Occipital lobe (tissue), 2 donors: Measurements from ENCODE around the gene PTBP1. TPM values are rescaled to one million over a fixed set of nuclear protein-coding genes. Genes with fewer than 3 reads are reported as not detected.

Experiments
- DNase-seq: peaks from one replicate; lab custom pipeline; 2025; lab: John Stamatoyannopoulos, UW
- total RNA-seq: library from RNA; depleted of rRNA; stranded (reverse); fragments of >200 nt; gene quantifications from one replicate; pipeline ENCODE4 v1.2.3, GENCODE V29; 2014

The PTBP1 gene
- total RNA-seq, 1 donor from 2014 or later = 33.5 TPM

DNA sequence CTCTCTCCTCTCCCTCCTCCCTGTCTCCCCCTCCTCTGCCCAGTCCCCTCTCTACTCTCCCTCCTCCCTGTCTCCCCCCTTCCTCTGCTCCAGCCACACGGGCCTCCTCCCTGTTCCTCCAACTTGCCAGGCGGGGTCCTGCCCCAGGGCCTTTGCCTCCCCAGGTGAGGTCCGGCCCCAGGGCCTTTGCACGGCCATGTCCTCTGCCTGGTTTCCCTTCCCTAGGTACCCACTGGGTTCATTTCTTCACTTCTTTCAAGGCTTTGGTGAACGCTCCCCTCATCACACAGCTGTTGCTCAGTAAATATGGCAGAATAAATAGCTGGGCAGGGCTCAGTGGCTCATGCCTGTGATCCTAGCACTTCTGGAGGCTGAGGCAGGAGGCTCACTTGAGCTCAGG lies 25.2 kb upstream of the PTBP1 start:
- no peak for DNase-seq

DNA sequence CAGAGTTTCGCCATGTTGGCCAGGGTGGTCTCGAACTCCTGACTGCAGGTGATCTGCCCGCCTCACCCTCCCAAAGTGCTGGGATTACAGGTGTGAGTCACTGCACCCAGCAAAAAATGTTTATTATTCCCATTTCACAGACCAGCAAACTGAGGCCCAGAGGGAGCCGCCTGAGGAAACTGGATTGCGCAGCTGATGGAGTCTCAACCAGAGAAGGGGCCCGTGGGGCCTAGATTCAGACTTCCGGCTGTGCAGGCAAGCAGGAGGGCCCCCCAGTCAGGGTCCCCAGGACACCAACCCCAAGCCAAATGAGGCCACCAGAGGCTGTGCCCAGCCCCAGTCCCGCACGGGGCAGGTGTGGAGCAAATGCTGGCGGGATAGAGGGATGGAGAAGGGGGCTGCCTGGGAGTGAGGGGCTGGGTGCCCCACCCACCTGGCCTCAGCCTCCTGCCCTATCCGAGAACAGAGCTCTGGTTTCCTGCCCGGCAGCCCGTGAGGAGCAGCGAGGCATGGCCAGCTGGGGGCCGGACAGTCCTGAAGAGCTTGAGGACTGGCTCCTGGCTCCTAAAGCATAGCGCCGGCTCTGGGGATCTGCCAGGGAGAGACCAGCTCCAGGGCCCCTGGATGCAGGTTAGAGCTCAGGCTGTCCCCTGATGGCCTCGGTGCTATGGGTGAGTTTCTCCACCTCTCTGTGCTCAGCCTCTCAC lies 24.4 kb upstream of the PTBP1 start:
- no peak for DNase-seq

DNA sequence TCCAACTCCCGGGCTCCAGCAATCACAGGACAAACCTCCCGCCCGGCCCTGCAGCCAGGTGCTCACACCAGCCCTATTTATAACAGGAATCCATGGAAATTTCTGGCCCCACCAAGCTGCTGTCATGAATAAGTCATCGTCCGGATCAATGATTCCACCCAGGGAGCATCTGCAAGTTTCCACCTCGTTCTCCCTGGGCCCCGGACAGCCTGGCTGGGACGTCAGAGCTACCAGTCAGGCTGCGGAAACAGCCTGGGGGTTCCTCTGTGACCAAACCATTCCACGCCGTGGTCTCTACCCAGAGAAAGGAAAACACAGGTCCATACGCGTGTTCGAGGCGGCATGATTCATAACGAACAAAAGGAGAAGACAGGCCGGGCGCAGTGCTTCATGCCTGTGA lies 20.7 kb upstream of the PTBP1 start:
- no peak for DNase-seq

GRCh38 chr19:778910-779653 lies 18.2 kb upstream of the PTBP1 start:
- DNase-seq = no peak

DNA sequence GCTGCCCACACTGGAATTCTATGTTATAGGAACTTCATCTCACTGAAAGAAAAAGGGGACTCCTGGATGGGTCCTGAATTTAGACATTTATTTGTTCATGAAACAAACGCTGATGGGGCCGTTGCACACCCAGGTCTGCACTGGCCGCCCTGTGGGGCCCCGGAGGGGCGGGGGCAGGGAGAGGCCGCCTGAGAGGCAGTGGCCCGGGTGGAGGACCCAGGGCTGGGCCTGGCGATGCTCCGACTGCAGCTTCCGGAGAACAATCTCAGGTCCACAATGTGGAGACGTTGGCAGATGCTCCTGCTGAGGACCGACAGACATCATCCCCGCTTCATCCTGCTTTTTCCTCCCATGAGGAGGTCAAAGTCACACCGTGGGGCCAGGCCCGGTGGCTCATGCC lies 16.3 kb upstream of the PTBP1 start:
- DNase-seq = no peak

- no peak for DNase-seq
Observed at GRCh38 chr19:781800-782184, 15.5 kb upstream of the PTBP1 start.

DNA sequence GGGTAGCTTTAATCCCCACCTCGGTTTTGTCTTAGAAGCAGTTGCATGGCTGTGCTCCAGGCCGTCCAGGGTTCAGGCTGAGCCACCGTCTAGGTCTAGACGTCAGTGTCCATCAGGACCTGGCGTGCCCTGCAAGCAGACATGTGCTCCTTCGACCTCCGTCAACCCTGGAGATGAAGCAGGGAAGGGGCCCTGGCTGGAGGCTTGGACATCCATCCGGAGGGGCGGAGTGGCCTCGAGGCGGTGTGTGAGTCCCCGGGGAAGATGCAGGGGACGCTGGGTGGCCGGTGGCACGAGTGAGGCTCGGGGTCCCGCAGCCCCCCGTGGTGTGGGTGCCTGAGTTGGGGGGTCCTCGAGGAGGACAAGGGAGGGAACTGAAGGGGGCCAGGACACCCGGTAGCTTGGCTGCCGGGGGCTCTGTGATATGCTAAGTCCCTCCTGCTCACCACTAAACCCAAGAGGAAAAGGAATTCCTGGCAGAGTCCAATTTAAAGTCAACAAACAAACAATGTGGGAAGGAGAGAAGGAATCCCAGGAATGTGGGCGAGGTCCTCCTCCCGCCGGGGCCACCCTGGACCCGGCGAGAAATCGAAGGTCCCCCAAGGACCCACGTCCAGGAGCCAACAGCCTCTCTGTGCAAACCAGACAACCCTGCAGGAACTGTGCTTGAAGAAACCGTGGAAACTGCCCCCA lies 14.9 kb upstream of the PTBP1 start:
- DNase-seq = no peak

- DNase-seq = no peak
Observed at GRCh38 chr19:782878-783668, 14.2 kb upstream of the PTBP1 start.

DNA sequence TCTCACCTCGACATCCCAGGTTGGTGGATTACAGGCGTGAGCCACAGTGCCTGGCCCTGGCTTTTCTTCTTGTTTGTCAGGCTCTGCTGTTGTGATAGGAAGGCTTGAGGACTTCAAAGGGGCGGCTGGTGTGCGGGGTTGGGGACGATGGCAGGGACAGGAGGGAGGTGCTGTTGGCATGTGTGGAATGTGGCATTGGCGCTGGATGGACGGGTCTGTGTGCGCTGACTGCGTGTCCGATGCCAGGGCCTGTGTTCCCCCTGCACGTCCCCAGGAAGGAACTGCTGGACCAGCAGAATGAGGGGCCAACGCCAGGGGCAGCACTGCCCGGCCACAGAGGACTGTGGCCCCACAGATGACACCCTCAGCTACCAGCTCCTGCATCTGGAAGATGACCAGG lies 12.7 kb upstream of the PTBP1 start:
- DNase-seq = no peak

DNA sequence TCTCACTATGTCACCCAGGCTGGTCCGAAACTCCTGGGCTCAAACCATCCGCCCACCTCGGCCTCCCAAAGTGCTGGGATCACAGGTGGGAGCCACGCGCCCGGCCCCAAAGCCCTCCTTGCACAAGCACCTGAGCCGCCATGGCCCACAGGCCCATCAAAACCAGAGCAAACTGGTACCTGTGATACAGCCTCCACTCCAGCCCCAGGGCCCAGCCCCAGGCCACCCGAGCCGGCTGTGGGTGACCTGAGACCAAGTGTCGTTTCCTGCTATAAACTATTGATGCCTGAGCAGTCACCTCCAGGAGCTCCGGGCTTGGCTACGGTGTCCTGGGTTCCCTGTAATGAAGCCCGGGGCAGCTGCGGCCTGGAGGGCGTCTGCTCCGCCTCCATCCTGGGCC lies 9.7 kb upstream of the PTBP1 start:
- DNase-seq = no peak

DNA sequence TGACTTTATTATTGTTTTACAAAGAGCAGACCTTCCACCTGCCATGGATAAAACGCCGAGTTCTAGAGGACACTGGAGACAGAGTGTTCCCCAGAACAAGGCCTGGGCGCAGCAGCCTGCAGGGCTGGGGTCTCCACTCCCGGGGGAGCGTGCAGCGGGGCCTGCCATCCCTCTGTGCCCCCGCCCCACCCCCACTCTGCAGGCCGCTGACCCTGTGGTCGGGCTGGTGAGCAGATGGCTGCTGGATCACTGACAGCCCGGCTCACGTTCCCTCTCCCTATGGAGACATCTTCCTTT lies 8.6 kb upstream of the PTBP1 start:
- DNase-seq = no peak

DNA sequence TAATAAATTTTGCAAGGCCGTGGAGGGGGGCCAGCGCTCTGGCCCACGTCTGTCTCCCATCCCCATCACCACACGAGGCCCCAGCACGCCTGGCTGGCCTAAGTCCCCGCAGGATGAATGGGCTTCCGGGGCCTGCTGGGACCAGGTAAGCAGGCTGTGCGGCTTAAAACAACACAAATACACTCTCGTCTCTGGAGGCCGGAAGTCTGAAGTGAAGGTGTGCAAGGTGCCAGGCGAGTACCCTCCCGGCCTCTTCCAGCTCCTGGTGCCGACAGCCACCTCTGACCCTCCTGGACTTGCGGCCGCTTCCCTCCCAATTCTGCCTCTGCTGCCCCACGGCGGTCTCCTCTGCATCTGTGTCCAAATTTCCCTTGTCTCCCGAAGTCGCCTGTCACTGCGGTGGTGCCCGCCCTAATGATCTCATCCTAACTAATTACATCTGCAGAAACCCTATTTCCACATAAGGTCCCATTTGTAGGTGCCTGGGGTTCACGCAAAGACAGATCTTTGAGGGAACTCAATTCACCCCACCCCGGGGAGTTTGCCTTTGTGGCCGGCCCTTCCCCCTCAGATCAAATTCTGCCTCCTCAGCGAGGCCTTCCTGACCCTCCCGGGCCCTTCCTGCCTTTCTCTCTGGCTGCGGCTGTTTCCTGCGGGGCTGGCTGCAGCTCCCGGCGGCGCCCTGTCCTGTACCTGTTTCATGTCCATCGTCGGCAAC lies 8.1 kb upstream of the PTBP1 start:
- no peak for DNase-seq

DNA sequence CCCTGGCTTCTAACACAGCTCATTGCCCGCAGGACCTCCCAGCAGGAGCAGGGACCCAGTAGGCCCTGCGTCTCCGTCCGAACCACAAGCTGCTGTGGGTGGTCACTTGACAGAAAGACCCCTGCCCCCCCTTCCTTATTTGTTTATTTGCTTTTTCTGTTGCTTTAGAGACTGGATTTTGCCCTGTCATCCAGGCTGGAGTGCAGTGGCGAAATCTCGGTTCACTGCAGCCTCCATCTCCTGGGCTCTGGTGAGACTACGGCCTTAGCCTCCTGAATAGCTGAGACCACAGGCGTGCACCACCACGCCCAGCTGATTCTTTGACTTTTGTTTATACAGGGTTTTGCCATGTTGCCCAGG lies 7.6 kb upstream of the PTBP1 start:
- DNase-seq = no peak

GRCh38 chr19:791007-791566 lies 6.2 kb upstream of the PTBP1 start:
- DNase-seq = no peak

- DNase-seq = no peak
Observed at GRCh38 chr19:791567-792305, 5.5 kb upstream of the PTBP1 start.

DNA sequence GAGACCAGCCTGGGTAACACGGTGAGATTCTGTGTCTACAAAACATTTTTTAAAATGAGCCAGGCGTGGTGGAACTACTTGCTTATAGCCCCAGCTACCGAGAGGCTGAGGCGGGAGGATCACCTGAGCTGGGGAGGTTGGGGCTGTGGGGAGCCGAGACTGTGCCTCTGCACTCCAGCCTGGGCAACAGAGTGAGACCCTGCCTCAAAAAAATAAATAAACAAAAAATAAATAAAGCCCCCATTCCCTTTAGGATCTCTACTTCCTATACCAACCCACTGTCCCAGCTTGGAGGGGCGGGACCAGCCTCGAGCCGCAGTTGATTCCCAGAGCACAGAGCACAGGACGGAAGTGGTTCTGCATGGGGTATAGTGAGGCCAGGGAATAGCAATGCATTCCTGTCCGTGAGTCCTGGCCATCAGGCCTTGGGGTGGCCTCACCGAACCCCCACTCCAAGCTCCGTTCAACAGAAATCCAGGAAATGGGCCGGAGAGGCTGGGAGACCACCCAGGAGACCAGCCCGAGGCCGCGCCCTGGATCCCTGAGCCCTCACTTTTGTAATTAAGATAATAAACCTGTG lies 4.9 kb upstream of the PTBP1 start:
- no peak for DNase-seq

DNA sequence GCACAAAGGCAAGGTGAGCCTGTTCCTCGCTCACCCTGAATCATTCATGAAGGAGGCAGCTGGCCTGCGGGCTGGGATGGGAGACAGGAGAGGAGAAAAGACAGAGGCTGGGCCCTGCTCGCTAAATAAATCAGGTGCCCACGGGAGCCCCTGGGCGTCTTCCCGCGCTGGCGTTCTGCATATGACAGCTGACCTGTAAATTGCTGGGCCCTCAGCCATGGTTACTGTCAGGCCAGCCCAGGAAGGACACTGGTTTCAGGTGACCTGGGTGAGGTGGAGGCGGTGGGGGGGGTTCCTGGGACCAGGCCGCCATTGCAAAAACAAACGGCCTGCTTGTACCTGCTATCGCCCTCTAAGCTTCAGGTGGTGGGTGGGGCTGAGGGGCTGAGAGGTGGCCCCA lies 3.4 kb upstream of the PTBP1 start:
- DNase-seq = no peak

DNA sequence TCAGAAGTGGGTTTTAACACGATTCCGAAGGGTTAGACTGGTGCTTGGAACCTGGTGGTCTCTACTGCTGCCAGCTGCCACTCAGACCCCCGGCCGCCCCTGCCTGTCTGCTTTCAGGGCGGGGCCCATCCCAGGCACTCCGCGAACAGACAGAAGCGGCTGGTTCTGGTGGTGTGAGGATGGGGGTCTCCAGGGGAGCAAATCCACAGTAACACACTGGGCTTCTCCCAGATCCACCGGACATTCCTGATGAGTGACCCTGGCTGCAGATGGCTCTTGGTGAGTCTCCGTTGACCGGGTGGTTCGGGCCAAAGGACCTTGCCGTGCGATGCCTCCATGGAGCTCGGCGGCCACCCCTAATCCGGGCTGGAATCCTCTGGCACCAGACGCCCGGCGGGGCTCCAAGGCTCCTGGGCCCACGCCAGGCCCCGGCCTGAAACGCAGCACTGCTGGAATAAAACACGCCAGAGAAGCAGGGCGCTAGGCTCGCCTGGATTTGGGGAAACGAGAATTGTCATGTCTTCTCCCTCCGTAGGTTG lies 2.1 kb upstream of the PTBP1 start:
- no peak for DNase-seq

DNA sequence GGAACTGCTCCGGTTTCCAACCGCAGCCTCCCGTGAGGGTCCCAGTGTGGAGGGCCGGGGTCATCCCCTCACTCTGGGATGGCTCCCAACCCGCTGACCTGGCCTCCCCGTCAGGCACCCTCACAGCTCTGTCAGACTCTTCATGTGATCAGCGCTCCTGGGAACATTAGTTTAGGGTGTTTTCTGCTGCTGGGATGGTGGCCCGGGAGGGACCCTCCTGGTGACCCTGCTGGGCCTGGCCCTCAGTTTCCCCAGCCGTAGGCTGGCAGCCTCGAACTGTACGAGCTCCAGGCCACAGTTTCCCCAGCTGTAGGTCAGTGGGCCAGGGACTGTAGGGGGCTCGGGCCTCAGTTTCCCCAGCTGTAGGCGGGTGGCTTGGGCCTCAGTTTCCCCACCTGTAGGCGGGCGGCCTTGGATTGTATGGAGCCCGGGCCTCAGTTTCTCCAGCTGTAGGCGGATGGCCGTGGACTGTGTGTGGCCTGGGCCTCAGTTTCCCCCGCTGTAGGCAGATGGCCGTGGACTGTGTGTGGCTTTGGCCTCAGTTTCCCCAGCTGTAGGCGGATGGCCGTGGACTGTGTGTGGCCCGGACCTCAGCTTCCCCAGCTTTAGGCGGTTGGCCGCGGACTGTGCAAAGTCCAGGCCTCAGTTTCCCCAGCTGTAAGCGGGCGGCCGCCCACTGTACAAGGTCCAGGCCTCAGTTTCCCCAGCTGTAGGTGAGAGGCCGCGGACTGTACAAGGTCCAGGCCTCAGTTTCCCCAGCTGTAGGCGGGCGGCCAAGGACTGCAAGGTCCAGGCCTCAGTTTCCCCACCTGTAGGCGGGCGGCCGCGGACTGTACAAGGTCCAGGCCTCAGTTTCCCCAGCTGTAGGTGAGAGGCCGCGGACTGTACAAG lies 1.3 kb upstream of the PTBP1 start:
- no peak for DNase-seq
